ENCODE measurements around the gene HAGHL. TPM values are rescaled to one million over a fixed set of nuclear protein-coding genes. Genes with fewer than 3 reads are reported as not detected.

The HAGHL gene
- total and polyA plus RNA-seq, 2 donors (not counting 3 experiments of a cell fraction or from before 2014, with no cell fraction given): 6.3 to 6.8 TPM

DNA sequence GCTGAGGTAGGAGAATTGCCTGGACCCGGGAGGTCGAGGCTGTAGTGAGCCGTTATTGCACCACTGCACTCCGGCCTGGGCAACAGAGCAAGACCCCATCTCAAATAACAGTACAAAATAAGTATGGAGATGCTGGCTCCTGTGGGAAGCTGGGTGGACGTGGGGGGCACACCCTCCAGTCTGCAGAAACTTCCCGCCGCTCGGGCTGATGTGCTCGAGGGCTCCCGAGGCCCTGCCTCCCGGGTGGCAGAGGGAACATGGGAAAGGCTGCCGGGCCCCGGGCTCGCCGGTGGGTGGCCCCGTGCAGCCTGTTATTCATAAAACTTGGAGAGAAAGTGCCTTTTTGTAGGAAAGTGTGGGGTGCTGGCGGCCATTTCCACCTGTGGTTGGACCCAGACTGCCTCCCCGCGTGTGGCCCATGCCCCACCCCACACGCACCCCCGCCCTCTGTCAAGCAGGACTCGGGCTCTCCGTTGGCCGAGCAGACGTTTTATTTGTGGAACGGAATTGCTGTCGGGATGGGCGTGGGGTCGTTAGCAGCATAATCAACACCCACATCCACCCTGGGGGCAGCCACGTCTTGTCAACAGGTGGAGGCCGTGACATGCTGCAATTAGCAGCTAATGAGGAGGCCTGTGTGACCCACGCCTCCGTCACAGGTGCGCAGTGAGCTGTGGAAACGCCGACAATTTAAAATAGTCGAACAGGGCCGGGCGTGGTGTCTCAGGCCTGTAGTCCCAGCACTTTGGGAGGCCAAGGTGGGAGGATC, 21.3 kb downstream of the HAGHL start:
- no TSS peak for BruUV-seq (replicated peaks)
- ChIA-PET POLR2A (interaction anchor here (0.7 kb wide), 1 partner anchor 36 kb away, joined by 3 read pairs; no protein-coding TSS in a partner anchor), CTCF (interaction anchor here (1.2 kb wide), 1 partner anchor 13 kb away, joined by 4 read pairs; the partner anchor contains the start of gene MSLN)
- Histone ChIP-seq H2AFZ (ENCODE audit: low read depth, low read length) (no peak overlapping the region), H3K9me1 (replicated peaks; ENCODE audit: control insufficient read depth, extremely low read depth, insufficient read depth, low read length) (no peaks in the 10 kb centered on the region), H3K4me3 (replicated peaks in 1 of 3; ENCODE audit: insufficient read depth in 1 of 3, low read depth in 1 of 3, low read length in 3 of 3) (no peak overlapping the region), H3K79me2 (ENCODE audit: control insufficient read depth, insufficient read depth, low read length) (no peaks in the 10 kb centered on the region), H3K27me3 (ENCODE audit: control insufficient read depth in 2 of 2, insufficient read depth in 2 of 2, low read length in 2 of 2) (peaks cover 4% of the 10 kb centered on the region in 2 experiments), H4K20me1 (replicated peaks; ENCODE audit: control insufficient read depth, extremely low read depth, insufficient read depth, low read length) (no peaks in the 10 kb centered on the region), H3K4me2 (ENCODE audit: insufficient read depth, low read length) (no peak overlapping the region), H3K27ac (ENCODE audit: insufficient read depth, low read depth, low read length) (no peak overlapping the region), H3K9me3 (replicated peaks; ENCODE audit: control insufficient read depth, insufficient read depth, low read length) (no peaks in the 10 kb centered on the region), H3K4me1 (ENCODE audit: control insufficient read depth, extremely low read depth, insufficient read depth, low read length) (no peaks in the 10 kb centered on the region), H3K9ac (replicated peaks; ENCODE audit: extremely low read depth, insufficient read depth, low read length) (no peak overlapping the region), H3K36me3 (ENCODE audit: control insufficient read depth in 2 of 2, extremely low read depth in 1 of 2, insufficient read depth in 2 of 2, low read length in 2 of 2) (no peaks in the 10 kb centered on the region)
- no peak for TF ChIP-seq POLR2A (IDR thresholded peaks at IDR 0.05; ENCODE audit: low read depth, low read length)
- dilution Hi-C loops (cut with MboI; ENCODE audit: extremely low pct_ligation_motif_present, low sequenced_read_pairs): no loop called here
- DNase-seq (ENCODE audit: low read depth, low spot score): no peak
- intact Hi-C loops (cut with micrococcal nuclease): no loop called here
- FAIRE-seq: no peak

GRCh38 chr16:749010-749409, 22.1 kb downstream of the HAGHL start:
- Histone ChIP-seq H3K9ac (replicated peaks; ENCODE audit: extremely low read depth, insufficient read depth, low read length) (no peak overlapping the region), H2AFZ (ENCODE audit: low read depth, low read length) (no peak overlapping the region), H3K27ac (ENCODE audit: insufficient read depth, low read depth, low read length) (no peak overlapping the region), H3K36me3 (ENCODE audit: control insufficient read depth in 2 of 2, extremely low read depth in 1 of 2, insufficient read depth in 2 of 2, low read length in 2 of 2) (no peaks in the 10 kb centered on the region), H3K9me1 (replicated peaks; ENCODE audit: control insufficient read depth, extremely low read depth, insufficient read depth, low read length) (no peaks in the 10 kb centered on the region), H3K27me3 (ENCODE audit: control insufficient read depth in 2 of 2, insufficient read depth in 2 of 2, low read length in 2 of 2) (peaks cover 4% of the 10 kb centered on the region in 2 experiments), H3K79me2 (ENCODE audit: control insufficient read depth, insufficient read depth, low read length) (no peaks in the 10 kb centered on the region), H3K4me2 (ENCODE audit: insufficient read depth, low read length) (no peak overlapping the region), H3K9me3 (replicated peaks; ENCODE audit: control insufficient read depth, insufficient read depth, low read length) (no peaks in the 10 kb centered on the region), H4K20me1 (replicated peaks; ENCODE audit: control insufficient read depth, extremely low read depth, insufficient read depth, low read length) (no peaks in the 10 kb centered on the region), H3K4me3 (replicated peaks in 1 of 3; ENCODE audit: insufficient read depth in 1 of 3, low read depth in 1 of 3, low read length in 3 of 3) (no peak overlapping the region), H3K4me1 (ENCODE audit: control insufficient read depth, extremely low read depth, insufficient read depth, low read length) (no peaks in the 10 kb centered on the region)
- ChIA-PET POLR2A (interaction anchor here (0.7 kb wide), 1 partner anchor 35 kb away, joined by 3 read pairs; no protein-coding TSS in a partner anchor), CTCF (interaction anchor here (1.1 to 1.2 kb wide), 2 partner anchors 12 to 20 kb away, joined by 3 to 4 read pairs; partner anchors contain the start of gene MSLN)
- dilution Hi-C loops (cut with MboI; ENCODE audit: extremely low pct_ligation_motif_present, low sequenced_read_pairs) (no loop called here), intact Hi-C loops (cut with micrococcal nuclease) (no loop called here)
- BruUV-seq (replicated peaks): no TSS peak
- FAIRE-seq: no peak
- DNase-seq (ENCODE audit: low read depth, low spot score): no peak
- TF ChIP-seq POLR2A (IDR thresholded peaks at IDR 0.05; ENCODE audit: low read depth, low read length): no peak
- no peak for TF ChIP-seq FOS (IDR thresholded peaks at IDR 0.05; ENCODE audit: borderline replicate concordance, insufficient read depth, low read length)
- no peak for TF ChIP-seq MAX (IDR thresholded peaks at IDR 0.05; ENCODE audit: insufficient read depth, insufficient read length)
- no peak for TF ChIP-seq EZH2 (IDR thresholded peaks at IDR 0.05; ENCODE audit: borderline replicate concordance, low read depth, low read length, severe bottlenecking)
- no peak for TF ChIP-seq JUN (IDR thresholded peaks at IDR 0.05; ENCODE audit: borderline replicate concordance, insufficient read depth, insufficient read length, low read depth)
- TF ChIP-seq POLR2AphosphoS5 (IDR thresholded peaks at IDR 0.05; ENCODE audit: insufficient read depth, low read depth, low read length): no peak
- TF ChIP-seq GATA2 (IDR thresholded peaks at IDR 0.05; ENCODE audit: insufficient read depth, insufficient read length, low read depth, low read length): no peak
- TF ChIP-seq CTCF (IDR thresholded peaks at IDR 0.05; ENCODE audit: extremely low read depth in 1 of 2, insufficient read depth in 1 of 2, low read depth in 1 of 2, low read length in 2 of 2): no peak
- TF ChIP-seq MYC (IDR thresholded peaks at IDR 0.05; ENCODE audit: low read depth, low read length): no peak
